HUES48 (cell line): ENCODE measurements around the gene ASB7.
"Not testable (repeated sequence)": the region's sequence is repeated elsewhere in the genome, so short reads cannot be mapped to it uniquely, and the experiment has no call there.

Source experiments
- H3K27ac ChIP-seq: one replicate; pipeline ENCODE4 v1.7.0; 2013; ENCODE audit warnings: low read depth, low read length, inconsistent platforms
- H3K27me3 ChIP-seq: 2 replicates; pipeline ENCODE4 v1.6.1; 2013; ENCODE audit warnings: mild to moderate bottlenecking, low read length; ENCODE audit not compliant: control insufficient read depth, insufficient read depth
- H3K36me3 ChIP-seq: 2 replicates; pipeline ENCODE4 v1.6.1; 2013; ENCODE audit warnings: low read length; ENCODE audit not compliant: control insufficient read depth, insufficient read depth
- H3K4me1 ChIP-seq: 2 replicates; pipeline ENCODE4 v1.6.1; 2013; ENCODE audit warnings: mild to moderate bottlenecking, low read length; ENCODE audit not compliant: control insufficient read depth, insufficient read depth
- H3K4me3 ChIP-seq: 2 replicates; pipeline ENCODE4 v1.5.1; 2013; ENCODE audit warnings: mild to moderate bottlenecking, low read depth, low read length
- H3K9ac ChIP-seq: 2 replicates; pipeline ENCODE4 v1.6.1; 2013; ENCODE audit warnings: mild to moderate bottlenecking, low read depth, low read length, moderate library complexity
- H3K9me3 ChIP-seq: 2 replicates; pipeline ENCODE4 v1.6.1; 2013; ENCODE audit warnings: low read length; ENCODE audit not compliant: control insufficient read depth, insufficient read depth

The ASB7 gene

DNA sequence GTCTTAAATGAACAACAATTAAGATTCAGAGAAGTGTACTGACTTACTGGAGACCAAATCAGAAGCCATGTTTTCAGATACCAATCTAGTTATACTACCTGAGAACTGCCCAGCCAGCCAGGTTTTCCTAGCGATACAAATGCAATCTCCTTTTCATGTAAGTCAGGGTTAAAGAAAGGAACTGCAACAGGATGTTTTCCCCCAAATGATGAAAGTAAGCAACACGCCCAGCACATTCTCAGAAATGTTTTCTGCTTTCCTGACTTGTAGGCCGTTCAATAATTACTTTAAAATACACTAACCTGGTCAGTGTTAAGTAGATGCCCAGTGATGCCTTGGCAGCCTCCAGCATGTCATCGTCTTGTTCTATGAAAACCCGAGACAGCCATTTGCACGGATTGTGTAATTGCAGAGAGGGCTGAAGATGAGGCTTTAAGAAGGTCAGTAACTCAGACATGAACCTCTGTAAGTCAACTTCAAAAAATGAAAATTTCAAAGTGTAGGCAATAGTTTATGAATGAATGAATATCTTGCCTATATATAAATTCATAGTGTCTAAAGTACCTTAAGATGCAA, 30.7 kb upstream of the ASB7 start:
- Histone ChIP-seq H3K36me3 (peaks cover 23% of the 10 kb centered on the region), H3K9ac (no peak overlapping the region), H3K4me3 (no peak overlapping the region), H3K27ac (no peak overlapping the region), H3K27me3 (no peaks in the 10 kb centered on the region), H3K4me1 (no peaks in the 10 kb centered on the region), H3K9me3 (no peaks in the 10 kb centered on the region)

DNA sequence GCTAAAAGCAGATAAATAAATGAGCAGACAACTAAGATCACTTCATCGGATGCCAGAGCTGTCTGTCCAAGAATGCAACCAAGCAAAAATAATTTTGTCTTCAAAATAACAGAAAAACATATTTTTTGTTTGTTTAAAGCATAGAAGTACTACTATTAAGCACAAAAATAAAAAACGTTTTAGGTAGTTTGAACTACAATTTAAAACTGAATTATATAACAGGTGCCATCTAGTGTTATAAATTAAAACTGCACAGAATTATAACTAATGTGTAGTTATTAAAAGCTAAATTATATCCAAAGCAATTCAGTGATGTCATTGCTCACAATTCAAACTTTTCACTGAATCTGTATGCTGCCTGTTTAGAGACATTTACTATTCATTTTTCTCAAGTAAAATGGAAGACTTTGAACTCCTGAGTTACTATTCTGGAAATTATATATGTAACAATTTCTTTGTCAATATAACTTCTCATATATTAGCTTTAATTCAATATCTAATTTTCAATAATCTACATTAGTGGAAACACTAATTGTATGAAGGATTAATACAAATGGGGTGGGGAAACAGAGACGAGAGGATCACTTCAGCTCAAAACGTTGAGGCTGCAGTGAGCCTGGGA, 29.9 kb upstream of the ASB7 start:
- no peaks in the 10 kb centered on the region for H3K9me3 ChIP-seq
- no peaks in the 10 kb centered on the region for H3K27me3 ChIP-seq
- H3K36me3 ChIP-seq: peaks cover 23% of the 10 kb centered on the region
- no peak overlapping the region for H3K4me3 ChIP-seq
- no peaks in the 10 kb centered on the region for H3K4me1 ChIP-seq
- H3K9ac ChIP-seq: no peak overlapping the region
- no peak overlapping the region for H3K27ac ChIP-seq

DNA sequence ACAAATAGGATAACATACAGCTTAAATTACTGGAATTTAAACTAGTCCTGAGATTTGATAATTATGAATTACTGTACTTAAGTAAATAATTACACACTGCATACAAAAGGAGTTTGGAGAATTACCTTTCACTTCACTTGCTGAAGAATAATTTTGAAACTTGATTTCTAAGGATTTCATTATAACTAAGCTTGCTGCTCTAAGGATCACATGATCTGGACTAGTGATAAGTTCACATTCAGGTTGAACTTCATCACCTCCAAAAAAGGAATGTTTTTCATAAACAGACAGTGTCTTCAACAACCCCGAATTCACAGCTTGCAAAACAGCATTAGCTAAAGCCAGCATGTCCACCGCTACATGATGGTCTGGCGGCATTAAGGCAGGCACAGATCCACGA, 28.9 kb upstream of the ASB7 start:
- H3K36me3 ChIP-seq: peaks cover 23% of the 10 kb centered on the region
- no peaks in the 10 kb centered on the region for H3K4me1 ChIP-seq
- no peak overlapping the region for H3K9ac ChIP-seq
- no peaks in the 10 kb centered on the region for H3K9me3 ChIP-seq
- H3K27ac ChIP-seq: no peak overlapping the region
- no peak overlapping the region for H3K4me3 ChIP-seq
- no peaks in the 10 kb centered on the region for H3K27me3 ChIP-seq

DNA sequence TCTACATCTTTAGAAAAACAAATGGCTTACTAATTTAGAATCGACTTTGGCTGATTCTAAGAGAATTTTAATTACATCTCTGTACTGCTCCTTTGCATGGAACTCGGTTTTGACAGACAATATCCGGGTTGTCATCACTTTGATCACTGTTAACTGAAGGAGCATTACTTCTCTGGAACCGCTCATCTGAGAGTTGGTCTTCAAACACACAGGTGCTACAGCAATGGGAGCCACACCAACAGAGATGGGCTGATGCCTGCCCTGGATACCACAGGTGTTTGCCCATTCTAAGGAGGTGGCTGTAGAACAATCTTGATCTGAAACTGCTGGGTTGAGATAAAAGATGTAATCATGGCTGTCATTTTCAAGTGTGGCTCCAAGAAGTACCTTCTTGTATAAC, 22.0 kb upstream of the ASB7 start:
- no peaks in the 10 kb centered on the region for H3K4me1 ChIP-seq
- H3K9ac ChIP-seq: no peak overlapping the region
- H3K36me3 ChIP-seq: 0 out of 2 replicates have a peak, but pooled peaks cover 3% of the 10 kb centered on the region
- no peak overlapping the region for H3K4me3 ChIP-seq
- no peaks in the 10 kb centered on the region for H3K27me3 ChIP-seq
- H3K27ac ChIP-seq: no peak overlapping the region
- no peaks in the 10 kb centered on the region; the same call in 1 of the 2 replicates for H3K9me3 ChIP-seq

DNA sequence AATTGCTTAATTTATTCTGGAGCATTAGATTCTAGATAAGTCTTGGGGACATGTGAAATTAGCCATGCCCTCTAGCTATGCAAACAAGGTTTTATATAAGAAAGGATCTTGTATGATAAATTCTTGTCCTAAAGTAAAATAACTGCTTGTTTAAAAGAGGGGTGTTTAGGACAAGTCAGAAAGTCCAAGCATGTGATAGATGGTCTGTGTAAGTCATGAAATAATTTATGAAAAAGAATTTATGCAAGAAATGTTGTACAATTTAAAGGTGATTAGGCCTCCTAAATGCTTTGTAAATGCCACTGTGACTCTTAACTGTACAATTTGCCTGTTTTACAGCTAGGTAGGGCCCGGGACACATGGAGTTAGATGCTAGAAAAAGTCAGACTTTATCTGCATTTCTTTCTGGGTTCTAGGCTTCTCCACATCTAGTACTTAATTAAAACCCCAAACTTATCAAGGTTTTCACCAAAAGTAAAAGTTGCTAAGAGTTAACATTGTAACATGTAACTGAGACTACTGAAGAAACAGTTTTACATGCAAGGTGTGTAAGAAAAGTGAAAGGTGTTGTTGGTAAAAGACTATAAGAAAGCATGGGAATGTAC, 13.6 kb upstream of the ASB7 start:
- Histone ChIP-seq H3K9me3 (peaks cover 55% of the 10 kb centered on the region), H3K4me3 (no peak overlapping the region), H3K27ac (no peak overlapping the region), H3K36me3 (no peaks in the 10 kb centered on the region), H3K9ac (no peak overlapping the region), H3K27me3 (no peaks in the 10 kb centered on the region), H3K4me1 (no peaks in the 10 kb centered on the region)

DNA sequence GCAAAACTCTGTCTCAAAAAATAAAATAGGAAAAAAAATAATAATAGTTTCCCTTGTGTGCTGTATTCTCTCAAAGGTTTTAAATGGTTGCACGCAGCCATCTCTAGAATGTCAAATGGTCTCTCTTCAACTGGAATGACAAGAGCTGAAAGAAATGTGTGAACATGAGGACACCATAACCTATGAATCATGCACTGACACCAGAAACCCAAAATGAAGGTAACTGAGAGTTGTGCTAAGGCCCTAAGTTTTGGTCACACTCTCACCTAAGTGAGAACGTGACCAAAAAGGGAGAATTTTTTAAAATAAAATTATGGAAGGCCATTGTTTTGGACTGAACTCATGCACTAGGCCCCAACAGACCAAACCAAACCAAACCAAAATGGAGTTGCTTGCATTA, 11.2 kb upstream of the ASB7 start:
- H3K9me3 ChIP-seq: peaks cover 50% of the 10 kb centered on the region
- not testable (repeated sequence) for H3K27ac ChIP-seq, H3K9ac ChIP-seq, H3K27me3 ChIP-seq, H3K4me1 ChIP-seq, H3K4me3 ChIP-seq, H3K36me3 ChIP-seq

DNA sequence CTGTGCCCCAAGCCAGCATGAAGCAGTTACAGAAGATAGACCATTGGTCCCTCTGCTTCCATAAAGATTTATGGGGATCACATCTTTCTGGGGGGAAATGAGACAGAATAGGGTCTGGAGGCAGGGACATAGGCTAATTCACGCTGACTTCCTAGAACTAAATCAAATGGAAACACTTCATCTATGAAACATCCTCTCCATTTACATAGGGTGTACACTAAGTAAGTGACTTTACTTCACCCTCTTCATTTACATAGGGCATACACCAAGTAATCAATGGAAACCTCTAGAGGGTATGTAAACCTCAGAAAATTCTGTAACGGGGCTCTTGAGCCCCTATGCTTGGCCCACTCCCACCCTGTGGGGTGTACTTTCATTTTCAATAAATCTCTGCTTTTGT, 10.6 kb upstream of the ASB7 start:
- Histone ChIP-seq H3K27me3 (no peaks in the 10 kb centered on the region), H3K4me3 (no peak overlapping the region), H3K9me3 (peaks cover 48% of the 10 kb centered on the region), H3K36me3 (no peaks in the 10 kb centered on the region), H3K4me1 (no peaks in the 10 kb centered on the region), H3K9ac (no peak overlapping the region), H3K27ac (no peak overlapping the region)

DNA sequence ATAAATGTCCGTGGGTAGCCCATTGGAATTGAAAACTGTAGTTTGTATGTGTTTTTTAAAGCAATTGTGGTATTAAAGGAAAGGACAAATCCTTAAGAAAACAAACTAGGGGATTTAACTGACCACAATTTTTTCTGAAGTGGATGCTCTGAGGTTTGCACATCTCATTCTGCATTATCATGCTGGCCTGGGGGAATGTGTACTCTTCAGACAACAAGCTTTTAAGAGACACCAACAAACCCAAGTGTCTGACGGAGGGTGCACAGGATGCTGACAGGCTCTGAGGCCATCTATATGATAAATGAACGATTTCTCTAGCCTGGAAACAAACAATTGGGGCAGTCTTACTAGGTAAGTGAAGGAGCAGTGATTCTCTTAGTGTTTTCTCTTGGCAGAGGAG, 9.5 kb upstream of the ASB7 start:
- H3K27ac ChIP-seq: no peak overlapping the region
- H3K36me3 ChIP-seq: no peaks in the 10 kb centered on the region
- H3K27me3 ChIP-seq: no peaks in the 10 kb centered on the region
- no peak overlapping the region for H3K4me3 ChIP-seq
- H3K9ac ChIP-seq: no peak overlapping the region
- no peaks in the 10 kb centered on the region for H3K4me1 ChIP-seq
- H3K9me3 ChIP-seq: peaks cover 39% of the 10 kb centered on the region

DNA sequence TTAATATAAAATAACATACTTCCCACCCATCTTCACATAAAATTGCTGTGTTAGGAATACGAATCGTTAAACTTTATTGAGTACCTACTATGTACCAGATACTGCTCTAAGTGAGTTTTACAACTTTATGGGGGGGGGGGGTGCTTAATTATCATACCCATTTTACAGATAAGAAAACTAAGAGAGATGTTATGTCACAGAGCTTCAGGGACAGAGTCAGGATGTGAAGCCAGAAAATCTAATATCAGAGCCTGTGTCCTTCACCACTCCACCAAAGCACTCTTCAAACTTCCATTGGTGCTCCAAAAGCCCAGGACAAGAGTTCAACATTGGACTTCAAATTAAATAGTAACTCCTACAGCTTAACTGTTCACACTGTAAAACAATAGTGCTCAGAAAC, 9.0 kb upstream of the ASB7 start:
- Histone ChIP-seq H3K36me3 (no peaks in the 10 kb centered on the region), H3K27ac (no peak overlapping the region), H3K9ac (no peak overlapping the region), H3K4me1 (no peaks in the 10 kb centered on the region), H3K4me3 (no peak overlapping the region), H3K27me3 (no peaks in the 10 kb centered on the region), H3K9me3 (peaks cover 33% of the 10 kb centered on the region)

DNA sequence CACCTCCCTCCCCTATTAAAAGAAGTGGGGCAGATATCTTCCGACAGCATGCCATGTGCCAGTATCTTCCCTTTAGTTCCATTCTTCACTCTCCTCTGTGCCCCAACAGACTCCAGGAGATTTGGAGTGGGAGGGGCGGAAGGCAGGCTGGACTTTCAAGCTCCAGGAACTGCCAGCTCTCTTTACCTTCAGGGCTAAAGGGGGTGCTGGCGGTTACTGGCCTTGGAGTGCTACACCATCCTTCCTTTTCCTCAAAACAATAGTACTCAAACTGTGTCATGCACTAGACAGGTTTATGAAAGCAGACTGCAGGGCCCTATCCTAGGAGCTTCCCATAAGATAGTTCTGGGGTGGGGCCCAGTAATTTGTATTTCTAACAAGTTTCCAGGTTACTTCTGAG, 6.4 kb upstream of the ASB7 start:
- Histone ChIP-seq H3K9me3 (peaks cover 10% of the 10 kb centered on the region), H3K4me1 (peaks cover 6% of the 10 kb centered on the region; the same call in 1 of the 2 replicates), H3K36me3 (no peaks in the 10 kb centered on the region), H3K27me3 (no peaks in the 10 kb centered on the region), H3K4me3 (no peak overlapping the region), H3K27ac (no peak overlapping the region), H3K9ac (no peak overlapping the region)

DNA sequence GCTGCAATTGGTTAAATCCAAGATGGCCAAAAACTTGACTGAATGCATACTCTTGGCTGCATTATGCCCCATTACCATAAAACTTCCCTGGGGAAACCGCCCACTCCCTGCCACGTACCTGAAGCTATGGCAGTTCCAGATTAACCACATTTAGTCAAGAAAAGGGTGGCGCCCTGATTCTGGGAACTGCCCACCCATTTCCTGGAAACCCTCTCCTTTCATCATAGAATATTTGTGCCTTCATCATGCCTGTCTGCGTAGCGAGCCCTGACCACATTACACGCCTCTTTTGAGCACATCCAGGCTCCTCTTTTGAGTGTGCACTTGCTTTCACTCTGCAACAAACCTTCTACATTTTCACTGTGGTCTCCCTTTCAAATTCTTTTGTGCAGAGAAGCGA, 5.6 kb upstream of the ASB7 start:
- H3K27ac ChIP-seq: no peak overlapping the region

More for the DNA sequence above, 5.6 kb upstream of the ASB7 start:
- no peak overlapping the region for H3K9ac ChIP-seq
- no peaks in the 10 kb centered on the region for H3K36me3 ChIP-seq
- H3K27me3 ChIP-seq: no peaks in the 10 kb centered on the region
- peaks cover 6% of the 10 kb centered on the region; the same call in 1 of the 2 replicates for H3K4me1 ChIP-seq
- peaks cover 6% of the 10 kb centered on the region for H3K9me3 ChIP-seq
- no peak overlapping the region for H3K4me3 ChIP-seq
